Small intestine (tissue), 7 donors: ENCODE measurements around the gene TMA7. TPM values are rescaled to one million over a fixed set of nuclear protein-coding genes. Genes with fewer than 3 reads are reported as not detected.

ENCODE experiments used
- DNase-seq, 2 donors: peaks; one replicate each; pipeline versions ENCODE4 v3.0.0 to v3.0.0-alpha.2; 2013
- FAIRE-seq: peaks from 2 replicates; lab custom pipeline; 2012; peaks lifted over from hg19 to GRCh38; lab: Jason Lieb, UNC
- H3K27ac ChIP-seq, 3 donors: one replicate each; pipeline ENCODE4 v1.5.1; 2013; ENCODE audit warnings: low read length in 2 of 3, mild to moderate bottlenecking in 2 of 3, control low read depth in 1 of 3, inconsistent platforms in 1 of 3, low read depth in 1 of 3, moderate library complexity in 1 of 3
- H3K27me3 ChIP-seq, 3 donors: one replicate each; pipeline ENCODE4 v1.6.1; 2013; ENCODE audit warnings: low read length in 3 of 3, inconsistent platforms in 1 of 3; ENCODE audit not compliant: control insufficient read depth in 3 of 3, insufficient read depth in 3 of 3
- H3K36me3 ChIP-seq, 3 donors: one replicate each; pipeline ENCODE4 v1.6.1; 2013; ENCODE audit warnings: low read length in 3 of 3, inconsistent platforms in 1 of 3, low read depth in 1 of 3, mild to moderate bottlenecking in 1 of 3, moderate library complexity in 1 of 3; ENCODE audit not compliant: control insufficient read depth in 3 of 3, insufficient read depth in 2 of 3
- H3K4me1 ChIP-seq, 3 donors: one replicate each; pipeline ENCODE4 v1.6.1; 2013; ENCODE audit warnings: low read length in 2 of 3, inconsistent platforms in 1 of 3, low read depth in 1 of 3, mild to moderate bottlenecking in 1 of 3, moderate library complexity in 1 of 3; ENCODE audit not compliant: control insufficient read depth in 3 of 3, insufficient read depth in 2 of 3
- H3K4me3 ChIP-seq, 3 donors: one replicate each; pipeline ENCODE4 v1.5.1; 2013; ENCODE audit warnings: low read length in 3 of 3, control low read depth in 1 of 3, inconsistent platforms in 1 of 3, low read depth in 1 of 3, mild to moderate bottlenecking in 1 of 3, moderate library complexity in 1 of 3
- H3K9me3 ChIP-seq, 2 donors: one replicate each; pipeline ENCODE4 v1.6.1; 2013; ENCODE audit warnings: low read depth in 1 of 2, low read length in 1 of 2; ENCODE audit not compliant: control insufficient read depth in 2 of 2, insufficient read depth in 1 of 2
- WGBS, 3 donors: extraction: QIAGEN DNeasy Blood & Tissue Kit; methylation state at CpG; one replicate each; pipeline ENCODE4 v1.1.7; 2013; 5-methylcytosine and 5-hydroxymethylcytosine counted together
- polyA plus RNA-seq, 4 donors: library from polyadenylated mRNA; stranded (reverse) in 3 of 4; unstranded in 1 of 4; fragments of 200-250 nt in 3 of 4; fragments of 120-200 nt in 1 of 4; gene quantifications; one replicate each; pipeline versions ENCODE4 v1.2.1 to v1.2.3, GENCODE V29; 2013
- donor health status: healthy with polysubstance abuse.
- donor health status: control.
- donor health status: control.
- donor health status: Bipolar disorder and iron deficiency.
- donor health status: healthy.

The TMA7 gene
- polyA plus RNA-seq, 4 donors = 292 to 744 (median 524) TPM

DNA sequence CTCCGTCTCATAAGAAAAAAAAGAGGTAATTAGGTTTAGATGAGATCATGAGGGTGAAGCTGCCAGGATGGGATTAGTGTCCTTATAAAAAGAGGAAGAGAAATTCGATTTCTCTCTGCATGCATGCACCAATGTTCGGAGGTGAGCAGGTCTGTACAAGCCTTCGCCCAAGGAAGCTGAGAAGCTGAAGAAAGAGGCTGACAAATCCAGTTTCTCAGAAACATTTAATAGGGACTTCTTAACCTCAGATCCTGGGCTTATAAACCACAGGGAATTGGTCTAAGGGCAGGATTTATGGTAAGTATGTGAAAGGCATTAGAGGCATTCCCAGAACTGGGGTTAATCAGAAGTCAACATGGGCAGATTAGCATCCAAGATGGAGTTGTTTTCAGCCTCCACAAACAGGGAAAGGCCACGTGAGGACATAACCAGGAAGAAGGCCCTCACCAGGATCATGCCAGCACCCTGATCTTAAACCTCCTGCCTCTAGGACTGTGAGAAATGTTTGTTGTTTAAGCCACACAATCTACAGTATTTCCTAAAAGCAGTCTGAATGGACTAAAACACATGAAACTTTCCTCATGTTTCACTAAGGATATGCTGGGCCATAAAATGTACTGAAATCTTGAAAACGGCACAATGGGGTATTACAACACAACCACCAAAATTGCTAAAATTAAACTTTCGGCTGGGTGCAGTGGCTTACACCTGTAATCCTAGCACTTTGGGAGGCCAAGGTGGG lies 52.6 kb downstream of the TMA7 start:
- no peaks in the 10 kb centered on the region for H3K4me1 ChIP-seq
- H3K27me3 ChIP-seq = no peaks in the 10 kb centered on the region
- DNase-seq (no peak), FAIRE-seq (no peak)
- no peak overlapping the region for H3K27ac ChIP-seq
- 81 to 85% (median 83%) methylated on average over 7 of the region's 7 CpGs for WGBS, 3 donors
- H3K4me3 ChIP-seq = no peak overlapping the region
- H3K9me3 ChIP-seq = no peaks in the 10 kb centered on the region
- H3K36me3 ChIP-seq = peaks cover 0 to 11% (median 2%) of the 10 kb centered on the region in 3 donors

DNA sequence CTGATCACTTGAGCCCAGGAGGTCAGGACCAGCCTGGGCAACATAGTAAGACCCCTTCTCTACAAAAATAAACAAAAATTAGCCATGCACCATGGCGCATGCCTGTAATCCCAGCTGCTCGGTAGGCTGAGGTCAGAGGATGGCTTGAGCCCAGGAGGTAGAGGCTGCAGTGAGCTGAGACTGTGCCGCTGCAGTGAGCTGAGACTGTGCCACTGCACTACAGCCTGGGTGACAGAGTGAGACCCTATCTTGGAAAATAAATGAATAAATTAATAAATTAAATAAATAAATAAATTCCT lies 53.1 kb downstream of the TMA7 start:
- Histone ChIP-seq H3K27me3 (no peaks in the 10 kb centered on the region), H3K4me1 (no peaks in the 10 kb centered on the region), H3K27ac (no peak overlapping the region), H3K36me3 (peaks cover 0 to 11% (median 2%) of the 10 kb centered on the region in 3 donors), H3K4me3 (no peak overlapping the region), H3K9me3 (no peaks in the 10 kb centered on the region)
- DNase-seq (no peak), FAIRE-seq (no peak)
- WGBS, 3 donors = 88 to 98% (median 94%) methylated on average over 3 of the region's 3 CpGs

Other genes starting within 250 kb of the TMA7 start
- 1 to 10 TPM in 1 of 4 donors, under 1 TPM in 1, not detected in 2; 0.35 to 2.0 TPM for gene CAMP, start 216.8 kb upstream of the TMA7 start, polyA plus RNA-seq
- gene ZNF589, start 199.2 kb upstream of the TMA7 start, polyA plus RNA-seq = 1 to 10 TPM; 1.6 to 7.0 (median 3.9) TPM
- 10 to 100 TPM; 14.1 to 25.9 (median 20.1) TPM for gene NME6, start 138.9 kb upstream of the TMA7 start, polyA plus RNA-seq
- not detected for gene SPINK8, start 106.6 kb upstream of the TMA7 start, polyA plus RNA-seq
- gene FBXW12, start 68.0 kb upstream of the TMA7 start, polyA plus RNA-seq = under 1 TPM in 1 of 4 donors, not detected in 3; 0.16 TPM
- gene PLXNB1, start 10.2 kb upstream of the TMA7 start, polyA plus RNA-seq = 100 to 1,000 TPM in 1 of 4 donors, 10 to 100 TPM in 3; 56.5 to 129 (median 60.4) TPM
- 10 to 100 TPM; 11.1 to 22.6 (median 21.7) TPM for gene CCDC51, start 138 bp upstream of the TMA7 start, polyA plus RNA-seq
- gene ATRIP, start 6.5 kb downstream of the TMA7 start, polyA plus RNA-seq = 1 to 10 TPM; 1.1 to 6.8 (median 3.2) TPM
- 100 to 1,000 TPM in 2 of 4 donors, 10 to 100 TPM in 2; 68.2 to 220 (median 106) TPM for gene SHISA5, start 63.9 kb downstream of the TMA7 start, polyA plus RNA-seq
- gene PFKFB4, start 116.5 kb downstream of the TMA7 start, polyA plus RNA-seq = 10 to 100 TPM; 11.3 to 44.5 (median 19.1) TPM
- under 1 TPM in 2 of 4 donors, not detected in 2; 0.13 to 0.65 TPM for gene UCN2, start 123.5 kb downstream of the TMA7 start, polyA plus RNA-seq
- gene COL7A1, start 155.1 kb downstream of the TMA7 start, polyA plus RNA-seq = 100 to 1,000 TPM in 1 of 4 donors, 10 to 100 TPM in 2, 1 to 10 TPM in 1; 8.0 to 120 (median 19.3) TPM
- gene UQCRC1, start 169.4 kb downstream of the TMA7 start, polyA plus RNA-seq = 100 to 1,000 TPM; 291 to 692 (median 452) TPM
- gene TMEM89, start 181.5 kb downstream of the TMA7 start, polyA plus RNA-seq = under 1 TPM in 2 of 4 donors, not detected in 2; 0.21 to 0.24 TPM
- gene SLC26A6, start 195.2 kb downstream of the TMA7 start, polyA plus RNA-seq = 10 to 100 TPM; 14.3 to 74.0 (median 30.4) TPM
- gene CELSR3, start 222.6 kb downstream of the TMA7 start, polyA plus RNA-seq = 1 to 10 TPM in 2 of 4 donors, under 1 TPM in 2; 0.27 to 2.8 (median 1.1) TPM
- gene NCKIPSD, start 245.7 kb downstream of the TMA7 start, polyA plus RNA-seq = 10 to 100 TPM in 3 of 4 donors, 1 to 10 TPM in 1; 8.9 to 16.7 (median 14.5) TPM